ENCODE measurements around the gene GAS6.

GAS6 gene

GRCh38 chr13:113786262-113786841, 77.5 kb downstream of the GAS6 start:
- peak in 1 of 2 experiments; percentile 46 for DNase-seq

DNA sequence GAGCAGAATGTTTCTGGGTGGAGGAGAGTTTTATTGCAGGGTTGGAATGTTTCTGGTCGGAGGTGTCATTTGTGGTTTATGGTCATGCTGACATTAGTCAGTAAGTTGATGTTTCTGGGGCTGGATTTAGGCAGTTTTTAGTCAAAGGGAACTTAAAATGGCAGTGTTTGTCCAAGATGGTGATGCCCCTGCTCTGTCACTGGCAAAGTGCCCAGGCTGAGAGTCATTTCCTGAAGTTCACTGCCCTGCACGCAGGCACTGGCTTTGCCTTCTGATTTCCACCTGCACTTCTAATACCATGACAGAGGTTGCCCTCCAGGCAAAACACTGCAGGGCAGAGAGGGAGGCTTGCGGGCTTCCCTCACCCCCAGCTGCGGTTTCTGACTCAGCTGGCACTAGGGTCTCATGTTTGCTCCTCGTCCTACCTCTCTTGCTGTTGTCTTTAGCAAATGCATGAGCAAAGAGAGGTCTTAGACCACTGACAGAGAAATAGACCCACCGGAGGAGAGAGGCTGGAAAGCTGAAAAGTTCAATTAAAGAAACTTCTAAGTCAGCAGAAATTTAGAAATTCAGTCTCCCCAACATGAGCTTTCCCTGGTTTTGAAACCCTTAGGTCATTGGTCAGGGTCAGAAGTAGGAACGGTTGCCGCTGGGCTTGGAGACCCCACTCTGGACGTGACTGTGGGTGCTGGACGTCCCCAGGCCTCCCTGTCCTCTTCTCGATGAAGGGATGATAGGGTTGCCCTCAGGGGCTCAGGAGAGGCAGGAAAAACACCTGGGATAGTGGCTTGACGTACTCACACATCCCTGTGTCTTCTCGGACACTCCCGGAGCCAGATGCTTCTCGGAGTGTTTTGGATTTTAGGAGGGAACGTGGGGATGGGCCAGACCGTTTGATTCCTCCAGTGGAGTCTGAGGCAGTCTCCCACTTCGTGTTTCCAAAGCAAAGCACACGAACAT, 78.5 kb downstream of the GAS6 start:
- DNase-seq = peak; percentile 62 to 88

- DNase-seq = no peak
These were observed 79.2 kb downstream of the GAS6 start for GRCh38 chr13:113784645-113785024.

GRCh38 chr13:113783966-113784644, 79.8 kb downstream of the GAS6 start:
- DNase-seq = no peak

DNA sequence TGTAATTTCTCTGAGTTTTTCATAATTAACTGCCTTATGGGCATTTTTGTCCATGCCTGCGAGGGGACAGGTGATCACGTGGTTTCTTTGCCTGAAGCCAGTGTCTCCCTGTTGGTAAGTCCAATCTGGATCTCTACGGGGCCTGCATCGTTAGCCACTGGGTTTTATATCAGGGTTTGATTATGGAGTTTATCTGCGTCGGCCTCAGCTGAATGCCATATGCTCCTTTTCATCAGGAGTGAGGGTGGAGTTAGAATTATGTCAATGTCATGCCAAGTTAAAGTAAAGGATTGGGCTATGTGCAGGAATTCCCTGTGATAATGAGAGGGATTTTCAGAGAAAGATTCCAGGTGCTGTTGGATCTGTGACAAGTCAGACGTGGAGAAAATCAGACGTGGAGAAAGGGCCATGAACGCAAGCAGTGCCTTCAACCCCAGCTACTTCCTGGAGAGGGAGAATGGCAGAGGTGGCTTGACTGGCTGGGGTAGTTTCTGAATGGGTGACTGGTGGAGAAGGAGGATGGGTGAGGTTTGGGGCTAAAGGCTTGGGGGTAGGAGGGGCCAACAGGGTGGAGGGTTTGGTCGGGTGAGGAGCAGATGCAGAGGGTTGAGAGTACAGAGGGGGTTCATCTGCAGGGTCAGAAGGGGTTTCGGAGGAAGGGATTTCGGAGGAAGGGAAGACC, 80.5 kb downstream of the GAS6 start:
- no peak for DNase-seq

DNA sequence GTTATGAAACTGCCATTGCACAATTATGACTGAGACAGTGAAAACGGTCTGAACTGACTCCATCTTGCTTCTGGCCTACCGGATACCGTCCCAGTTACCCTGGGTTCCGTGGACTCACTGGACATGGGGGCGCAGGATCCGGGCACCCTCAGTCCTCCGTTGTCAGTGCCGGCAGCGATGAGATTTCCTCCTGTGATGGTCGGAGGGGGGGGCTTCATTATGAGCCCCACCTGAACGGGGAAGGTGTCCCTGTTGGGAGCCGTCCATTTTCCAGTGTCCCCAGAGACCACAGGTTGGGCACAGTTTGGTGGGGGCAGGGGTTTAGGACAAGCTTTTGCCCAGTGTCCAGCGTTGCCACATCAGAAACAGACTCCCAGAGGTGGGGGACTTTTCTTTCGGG, 81.4 kb downstream of the GAS6 start:
- DNase-seq = no peak

- DNase-seq = no peak
These were observed 82.3 kb downstream of the GAS6 start for GRCh38 chr13:113781571-113781970.

- DNase-seq = peak; percentile 54 to 78
These were observed 86.3 kb downstream of the GAS6 start for GRCh38 chr13:113777311-113778260.

GRCh38 chr13:113776231-113777125, 87.4 kb downstream of the GAS6 start:
- peak; percentile 97 to 99 for DNase-seq

- DNase-seq = peak; percentile 45 to 52
These were observed 88.3 kb downstream of the GAS6 start for GRCh38 chr13:113775451-113776145.

GRCh38 chr13:113774177-113775107, 89.4 kb downstream of the GAS6 start:
- DNase-seq = no peak

DNA sequence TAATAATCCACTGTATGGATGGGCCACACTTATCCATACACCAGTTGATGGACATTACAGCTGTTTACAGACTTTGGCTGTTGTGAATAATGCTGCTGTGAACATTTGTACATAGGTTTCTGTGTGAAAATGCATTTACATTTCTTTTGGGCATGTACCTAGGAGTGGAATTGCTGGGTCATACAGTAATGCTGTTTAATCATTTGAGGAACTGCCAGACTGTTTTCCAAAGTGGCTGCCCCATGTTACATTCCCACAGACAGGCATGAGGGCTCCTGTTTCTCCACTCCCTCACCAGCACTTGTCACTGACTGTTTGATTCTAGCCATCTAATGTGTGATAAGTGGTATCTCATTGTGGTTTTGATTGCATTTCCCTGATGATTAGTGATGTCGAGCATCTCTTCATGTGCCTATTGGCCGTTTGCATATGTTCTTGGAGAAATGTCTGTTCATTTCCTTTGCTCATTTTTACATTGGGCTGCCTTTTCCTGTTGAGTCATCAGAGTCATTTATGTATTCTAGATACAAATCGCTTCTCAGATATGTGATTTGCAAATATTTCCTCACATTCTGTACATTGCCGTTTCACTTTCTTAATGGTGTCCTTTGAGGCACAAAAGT, 92.1 kb downstream of the GAS6 start:
- no peak for DNase-seq

- no peak for DNase-seq
These were observed 92.9 kb downstream of the GAS6 start for GRCh38 chr13:113770937-113771336.
